Stomach (tissue), 4 donors: ENCODE data around the gene PLAAT5.

Source experiments
- CTCF ChIP-seq, 7 experiments: fragments of 450-650 bp in 4 of 7; fragments of 200-600 bp in 3 of 7; sonication (generic) in 3 of 7; IDR thresholded peaks; one replicate each; pipeline ENCODE4 v1.5.1; 2016 to 2019; ENCODE audit warnings: antibody characterized with exemption in 7 of 7, control low read depth in 2 of 7, mild to moderate bottlenecking in 1 of 7
- EP300 ChIP-seq: sonication (generic); formaldehyde crosslinking; IDR thresholded peaks from one replicate; pipeline ENCODE4 v1.6.1; 2017; ENCODE audit warnings: antibody characterized with exemption

- no peak for TF ChIP-seq CTCF (IDR thresholded peaks at IDR 0.05)
- no peak for TF ChIP-seq EP300
Observed at GRCh38 chr11:63535734-63536133, 44.8 kb upstream of the PLAAT5 start.
